22Rv1 (cell line): Measurements from ENCODE around the gene SEC14L5.
A peak's percentile ranks its signal among the peaks of the same experiment; 100 is the strongest.

ENCODE experiments used
- H3K27ac ChIP-seq: fragments of 450-650 bp; 2 replicates; pipeline ENCODE4 v1.5.1; 2017
- ZFX ChIP-seq: fragments of 450-650 bp; IDR thresholded peaks from 2 replicates; pipeline ENCODE4 v1.6.1; 2017; ENCODE audit warnings: antibody characterized with exemption, borderline replicate concordance
- TF ChIP-seq, protein P1 (sequence below): fragments of 450-650 bp; IDR thresholded peaks from 2 replicates; pipeline ENCODE4 v1.5.1; 2017; ENCODE audit warnings: mild to moderate bottlenecking

Gene SEC14L5

DNA sequence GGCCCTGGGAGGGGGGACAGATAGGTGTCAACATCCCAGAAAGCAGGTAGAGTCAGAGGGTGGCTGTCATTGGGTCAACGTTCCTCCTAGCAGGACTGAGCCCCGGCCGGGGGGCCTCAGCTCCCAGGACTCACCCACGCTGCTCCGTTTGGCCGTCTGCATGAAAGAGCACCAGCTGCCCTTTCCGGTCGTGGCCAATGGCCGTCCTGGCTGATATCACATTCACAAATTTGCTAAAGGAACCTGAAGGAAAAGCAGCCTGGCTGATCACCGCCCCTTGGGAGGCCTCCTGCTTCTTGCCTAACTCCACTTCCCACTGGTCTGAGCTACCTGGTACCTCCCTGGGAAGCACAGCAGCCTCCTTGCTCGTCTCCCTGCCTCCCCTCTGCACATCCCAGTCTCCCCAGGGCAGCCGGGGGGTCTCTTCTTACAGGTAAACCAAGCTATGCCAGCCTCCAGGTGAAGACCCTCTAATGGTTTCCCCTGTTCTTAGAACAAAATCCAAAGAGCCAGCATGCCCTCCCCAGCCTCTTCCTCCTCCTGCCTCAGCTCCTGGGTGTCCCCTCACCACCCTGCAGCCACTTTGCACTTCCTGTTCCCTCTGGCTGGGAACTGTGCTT lies 72.2 kb downstream of the SEC14L5 start:
- H3K27ac ChIP-seq = no peak overlapping the region
- TF ChIP-seq, protein P1, sequence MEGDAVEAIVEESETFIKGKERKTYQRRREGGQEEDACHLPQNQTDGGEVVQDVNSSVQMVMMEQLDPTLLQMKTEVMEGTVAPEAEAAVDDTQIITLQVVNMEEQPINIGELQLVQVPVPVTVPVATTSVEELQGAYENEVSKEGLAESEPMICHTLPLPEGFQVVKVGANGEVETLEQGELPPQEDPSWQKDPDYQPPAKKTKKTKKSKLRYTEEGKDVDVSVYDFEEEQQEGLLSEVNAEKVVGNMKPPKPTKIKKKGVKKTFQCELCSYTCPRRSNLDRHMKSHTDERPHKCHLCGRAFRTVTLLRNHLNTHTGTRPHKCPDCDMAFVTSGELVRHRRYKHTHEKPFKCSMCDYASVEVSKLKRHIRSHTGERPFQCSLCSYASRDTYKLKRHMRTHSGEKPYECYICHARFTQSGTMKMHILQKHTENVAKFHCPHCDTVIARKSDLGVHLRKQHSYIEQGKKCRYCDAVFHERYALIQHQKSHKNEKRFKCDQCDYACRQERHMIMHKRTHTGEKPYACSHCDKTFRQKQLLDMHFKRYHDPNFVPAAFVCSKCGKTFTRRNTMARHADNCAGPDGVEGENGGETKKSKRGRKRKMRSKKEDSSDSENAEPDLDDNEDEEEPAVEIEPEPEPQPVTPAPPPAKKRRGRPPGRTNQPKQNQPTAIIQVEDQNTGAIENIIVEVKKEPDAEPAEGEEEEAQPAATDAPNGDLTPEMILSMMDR = no peak
- no peak for TF ChIP-seq ZFX

DNA sequence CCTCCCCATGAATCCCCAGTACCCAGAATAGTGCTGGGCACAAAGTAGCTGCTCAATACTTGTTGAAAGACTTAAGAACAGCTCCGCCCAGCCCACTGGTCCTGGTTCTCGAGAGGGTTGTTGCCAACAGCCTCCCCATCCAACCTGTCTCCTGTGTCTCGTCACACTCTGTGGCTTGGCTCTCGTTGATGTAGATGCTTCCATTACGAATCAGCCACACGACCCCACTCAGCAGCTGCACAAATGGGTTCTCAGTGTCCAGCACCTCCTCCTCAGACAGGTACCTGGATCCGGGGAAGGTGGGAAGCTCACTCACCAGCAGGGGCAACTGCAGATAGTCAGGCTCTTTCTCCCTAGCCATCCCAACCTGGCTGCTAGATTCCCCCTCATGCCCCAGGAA lies 73.5 kb downstream of the SEC14L5 start:
- no peak overlapping the region for H3K27ac ChIP-seq
- TF ChIP-seq, protein P1 = no peak
- no peak for TF ChIP-seq ZFX

DNA sequence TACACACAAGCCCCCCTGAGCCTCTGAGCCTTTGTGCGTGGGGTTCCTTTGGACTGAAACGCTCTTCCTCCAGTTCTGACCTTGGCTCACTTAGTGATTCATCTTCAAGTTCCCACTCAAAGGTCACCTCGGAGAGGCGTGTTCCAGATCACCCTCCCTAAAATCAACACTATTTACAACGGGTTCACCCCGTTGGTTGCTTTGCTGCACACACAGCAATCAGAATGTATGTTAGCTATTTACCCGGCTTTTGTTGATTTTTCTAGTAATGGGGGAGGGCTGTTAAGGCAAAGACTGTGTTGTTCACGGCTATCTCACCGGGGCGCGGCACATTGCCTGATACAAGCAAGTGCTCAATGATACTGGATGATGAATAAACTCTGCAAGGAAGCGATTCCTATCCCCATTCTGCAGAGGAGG lies 74.6 kb downstream of the SEC14L5 start:
- TF ChIP-seq, protein P1 = no peak
- no peak for TF ChIP-seq ZFX
- H3K27ac ChIP-seq = peak overlapping the region; percentile 67

DNA sequence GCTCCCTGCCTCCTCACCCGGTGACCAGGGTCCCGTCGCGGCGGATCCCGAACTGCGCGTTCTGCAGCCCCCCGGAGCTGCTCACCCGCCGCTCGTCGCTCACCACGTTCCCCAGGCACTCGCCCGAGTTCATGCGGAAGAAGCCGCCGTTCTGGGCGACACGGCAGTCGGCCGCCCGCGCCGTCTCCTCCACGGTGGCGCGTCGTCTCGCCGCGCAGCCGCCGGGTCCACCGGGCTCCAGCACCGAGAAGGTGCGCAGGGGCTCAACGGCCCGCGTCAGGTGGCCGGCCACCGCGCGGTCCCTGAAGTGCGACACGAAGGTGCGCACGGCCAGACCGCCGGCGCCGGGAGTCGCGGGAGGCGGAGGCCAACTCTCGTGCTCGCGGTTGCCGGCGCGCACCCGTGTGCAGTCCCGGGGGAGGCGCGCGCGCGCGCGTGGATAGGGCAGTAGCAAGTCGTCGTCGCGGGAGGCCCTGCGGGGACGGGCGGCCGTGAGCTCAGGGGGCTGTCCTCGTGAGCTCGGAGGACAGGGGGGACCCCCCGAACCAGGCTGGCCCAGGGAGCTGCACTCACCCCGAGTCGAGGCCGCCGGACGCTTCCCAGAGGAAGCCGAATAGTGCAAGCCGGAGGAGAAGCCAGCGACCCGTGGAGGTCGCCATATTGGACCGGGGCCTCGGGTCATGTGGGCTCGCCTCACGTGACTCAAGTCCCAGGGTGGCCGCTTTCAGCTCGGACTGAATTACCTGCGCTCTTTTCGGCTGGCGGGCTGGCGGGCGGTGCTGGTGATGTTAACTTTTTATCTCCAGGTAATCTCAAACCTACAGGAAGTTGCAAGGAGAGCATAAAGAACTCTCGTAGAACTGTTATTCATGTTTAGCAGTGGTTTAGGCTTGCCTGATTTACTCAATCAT lies 75.4 kb downstream of the SEC14L5 start, which contains the start of gene NAGPA:
Gene NAGPA, minus strand, starts transcription at position 680 of the 911 bp plus-strand sequence. Its CDS starts 21 bp downstream, at position 659.
- H3K27ac ChIP-seq = peak within 1 kb of the TSS; percentile 67
- TF ChIP-seq, protein P1 = no peak
- TF ChIP-seq ZFX = no peak

DNA sequence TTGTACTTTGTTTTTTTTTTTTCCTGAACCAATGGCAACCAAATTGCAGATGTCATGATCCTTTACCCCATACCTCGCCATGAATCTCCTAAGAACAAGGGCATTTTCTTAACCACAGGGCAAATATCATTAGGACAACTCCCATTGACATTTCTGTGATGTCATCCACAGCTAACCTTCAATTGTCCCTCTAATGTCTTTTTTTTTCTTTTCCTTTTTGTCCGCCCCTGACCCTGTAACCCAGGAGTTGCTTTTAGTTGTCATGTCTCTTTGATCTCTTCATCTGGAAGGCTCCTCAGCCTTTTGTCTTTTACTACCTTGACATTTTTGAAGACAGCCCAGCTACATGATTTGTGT lies 76.0 kb downstream of the SEC14L5 start:
- H3K27ac ChIP-seq = peak overlapping the region; percentile 67; the same call in 1 of the 2 replicates
- TF ChIP-seq ZFX = no peak
- TF ChIP-seq, protein P1 = no peak

- H3K27ac ChIP-seq = no peak overlapping the region
- TF ChIP-seq, protein P1 = no peak
- no peak for TF ChIP-seq ZFX
Measured at GRCh38 chr16:5035909-5036227, 77.7 kb downstream of the SEC14L5 start.
